Measurements from ENCODE around the gene YTHDF1.

The YTHDF1 gene

DNA sequence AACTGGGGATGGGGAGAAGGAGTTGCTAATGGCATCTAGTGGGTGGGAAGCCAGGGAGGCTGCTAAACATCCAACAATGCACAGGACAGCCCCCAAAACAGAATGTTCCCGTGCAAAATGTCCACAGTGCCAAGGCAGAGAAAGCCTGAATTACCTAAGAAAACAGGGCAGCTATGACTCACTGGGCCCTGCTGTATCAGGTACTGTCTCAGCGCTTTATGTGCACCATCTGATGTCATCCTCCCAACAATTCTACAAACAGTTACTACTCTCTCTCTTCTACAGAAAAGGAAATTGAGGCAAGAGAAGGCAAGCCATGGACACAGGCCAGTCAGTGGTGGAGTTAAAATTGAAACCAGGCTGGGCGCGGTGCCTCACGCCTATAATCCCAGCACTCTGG, 3.1 kb downstream of the YTHDF1 start:
- Mint-ChIP-seq H3K27me3 (no peaks in the 10 kb centered on the region), H3K36me3 (ENCODE audit: low read depth) (peaks cover 60% of the 10 kb centered on the region), H3K4me3 (peak overlapping the region; percentile 17), H3K27ac (no peak overlapping the region), H3K4me1 (ENCODE audit: low read depth) (peaks cover 57% of the 10 kb centered on the region), H3K9me3 (no peaks in the 10 kb centered on the region)

- H3K27ac Mint-ChIP-seq: no peak overlapping the region
- peaks cover 57% of the 10 kb centered on the region for H3K4me1 Mint-ChIP-seq (ENCODE audit: low read depth)
- H3K9me3 Mint-ChIP-seq: no peaks in the 10 kb centered on the region
- H3K4me3 Mint-ChIP-seq: no peak overlapping the region
- no peaks in the 10 kb centered on the region for H3K27me3 Mint-ChIP-seq
- H3K36me3 Mint-ChIP-seq (ENCODE audit: low read depth): peaks cover 64% of the 10 kb centered on the region
Measured at GRCh38 chr20:63212393-63212730, 3.6 kb downstream of the YTHDF1 start.

DNA sequence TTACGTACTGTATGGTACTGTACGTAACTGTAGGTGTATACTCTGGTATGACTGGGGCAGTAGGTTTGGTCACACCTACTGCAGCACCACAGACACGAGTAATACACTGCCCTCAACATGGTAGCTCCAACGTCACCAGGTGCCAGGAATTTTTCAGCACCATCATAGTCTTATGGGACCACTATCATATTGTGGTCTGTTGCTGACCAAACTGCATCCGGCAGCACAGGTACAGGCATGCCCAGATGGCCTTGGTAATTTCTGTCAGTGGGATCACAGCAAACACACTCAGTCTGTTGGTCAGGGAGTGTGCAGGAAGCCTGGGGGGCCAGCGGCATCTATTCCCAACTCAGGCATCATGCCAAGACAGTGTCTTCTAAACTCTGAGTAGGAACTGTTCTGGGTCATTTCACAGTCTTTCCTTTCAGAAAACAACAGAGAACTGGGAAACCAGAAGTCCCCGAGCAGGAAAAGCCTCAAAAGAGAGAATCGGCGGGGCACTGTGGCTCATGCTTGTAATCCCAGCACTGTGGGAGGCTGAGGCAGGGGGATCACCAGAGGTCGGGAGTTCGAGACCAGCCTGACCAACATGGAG, 5.8 kb downstream of the YTHDF1 start:
- no peaks in the 10 kb centered on the region for H3K9me3 Mint-ChIP-seq
- H3K4me1 Mint-ChIP-seq (ENCODE audit: low read depth): peaks cover 53% of the 10 kb centered on the region

DNA sequence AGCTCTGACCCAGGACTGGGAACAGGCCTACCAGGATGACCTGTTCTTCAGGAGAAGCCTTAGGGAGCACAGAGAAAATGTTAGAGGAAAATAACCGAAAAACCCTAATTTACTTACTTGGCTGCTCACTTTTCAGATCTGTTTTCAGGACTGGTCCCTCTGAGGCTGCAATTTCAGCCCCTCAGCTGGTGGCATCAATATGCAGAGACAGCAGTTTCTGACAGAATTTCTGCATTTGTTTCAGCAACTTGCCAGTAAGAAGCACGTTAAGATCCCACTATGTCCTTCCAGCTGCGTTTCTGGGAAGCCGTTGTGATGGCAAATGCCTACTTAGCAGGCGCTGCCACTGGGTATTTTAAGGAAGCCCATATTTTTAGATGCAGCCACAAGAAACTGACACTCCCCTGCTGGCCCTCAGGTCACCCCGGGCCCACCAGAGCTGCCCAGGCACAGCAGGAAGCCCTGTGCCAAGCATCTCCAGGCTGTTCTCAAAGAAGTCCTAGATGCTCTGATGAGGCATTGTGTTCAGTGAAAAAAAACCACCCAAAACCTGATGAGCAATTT, 7.5 kb downstream of the YTHDF1 start:
- H3K9me3 Mint-ChIP-seq: no peaks in the 10 kb centered on the region
- H3K27me3 Mint-ChIP-seq: no peaks in the 10 kb centered on the region
- H3K4me3 Mint-ChIP-seq: no peak overlapping the region
- H3K27ac Mint-ChIP-seq: peak overlapping the region; percentile 45
- H3K36me3 Mint-ChIP-seq (ENCODE audit: low read depth): peaks cover 69% of the 10 kb centered on the region
- peaks cover 36% of the 10 kb centered on the region for H3K4me1 Mint-ChIP-seq (ENCODE audit: low read depth)

More for the DNA sequence above, 5.8 kb downstream of the YTHDF1 start:
- peaks cover 75% of the 10 kb centered on the region for H3K36me3 Mint-ChIP-seq (ENCODE audit: low read depth)
- H3K4me3 Mint-ChIP-seq: no peak overlapping the region
- no peaks in the 10 kb centered on the region for H3K27me3 Mint-ChIP-seq
- no peak overlapping the region for H3K27ac Mint-ChIP-seq

GRCh38 chr20:63206878-63207277, 9.1 kb downstream of the YTHDF1 start:
- Mint-ChIP-seq H3K4me1 (ENCODE audit: low read depth) (peaks cover 21% of the 10 kb centered on the region), H3K27me3 (no peaks in the 10 kb centered on the region), H3K4me3 (no peak overlapping the region), H3K9me3 (no peaks in the 10 kb centered on the region), H3K27ac (no peak overlapping the region), H3K36me3 (ENCODE audit: low read depth) (peaks cover 62% of the 10 kb centered on the region)

GRCh38 chr20:63205896-63206295, 10.0 kb downstream of the YTHDF1 start:
- Mint-ChIP-seq H3K27me3 (no peaks in the 10 kb centered on the region), H3K4me1 (ENCODE audit: low read depth) (peaks cover 19% of the 10 kb centered on the region), H3K9me3 (no peaks in the 10 kb centered on the region), H3K36me3 (ENCODE audit: low read depth) (peaks cover 62% of the 10 kb centered on the region), H3K27ac (no peak overlapping the region), H3K4me3 (no peak overlapping the region)

DNA sequence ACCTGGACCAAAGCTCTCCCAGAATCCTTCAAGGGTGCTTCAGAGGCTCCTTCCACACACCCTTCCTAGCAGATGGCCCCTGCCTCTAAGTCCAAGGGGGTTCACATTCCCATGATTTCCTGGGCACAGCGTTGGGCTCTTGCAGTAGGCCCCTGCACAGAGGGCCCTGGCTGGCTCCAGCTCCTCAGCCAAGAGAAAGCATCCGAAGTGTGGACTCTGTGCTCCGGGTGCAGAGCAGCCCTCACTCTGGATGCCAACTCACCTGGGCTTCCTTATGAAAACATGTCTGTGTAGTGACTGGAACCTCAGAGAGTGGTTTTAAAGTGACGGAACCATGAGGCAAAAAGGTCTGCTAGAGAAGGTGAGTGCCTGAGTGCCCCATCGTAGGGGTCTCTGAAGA, 11.6 kb downstream of the YTHDF1 start:
- H3K4me3 Mint-ChIP-seq: no peak overlapping the region
- peaks cover 59% of the 10 kb centered on the region for H3K36me3 Mint-ChIP-seq (ENCODE audit: low read depth)

GRCh38 chr20:63202811-63203526, 13.0 kb downstream of the YTHDF1 start:
- H3K27me3 Mint-ChIP-seq: no peaks in the 10 kb centered on the region
- H3K36me3 Mint-ChIP-seq (ENCODE audit: low read depth): peaks cover 60% of the 10 kb centered on the region
- H3K9me3 Mint-ChIP-seq: no peaks in the 10 kb centered on the region
- H3K4me1 Mint-ChIP-seq (ENCODE audit: low read depth): peaks cover 27% of the 10 kb centered on the region
- no peak overlapping the region for H3K4me3 Mint-ChIP-seq
- no peak overlapping the region for H3K27ac Mint-ChIP-seq

More for the DNA sequence above, 11.6 kb downstream of the YTHDF1 start:
- Mint-ChIP-seq H3K27ac (no peak overlapping the region), H3K4me1 (ENCODE audit: low read depth) (peaks cover 15% of the 10 kb centered on the region), H3K9me3 (no peaks in the 10 kb centered on the region), H3K27me3 (no peaks in the 10 kb centered on the region)

- no peak overlapping the region for H3K27ac Mint-ChIP-seq
- no peaks in the 10 kb centered on the region for H3K27me3 Mint-ChIP-seq
- no peaks in the 10 kb centered on the region for H3K9me3 Mint-ChIP-seq
- H3K4me1 Mint-ChIP-seq (ENCODE audit: low read depth): peaks cover 27% of the 10 kb centered on the region
- no peak overlapping the region for H3K4me3 Mint-ChIP-seq
- H3K36me3 Mint-ChIP-seq (ENCODE audit: low read depth): peaks cover 59% of the 10 kb centered on the region
Measured at GRCh38 chr20:63202021-63202420, 13.9 kb downstream of the YTHDF1 start.

DNA sequence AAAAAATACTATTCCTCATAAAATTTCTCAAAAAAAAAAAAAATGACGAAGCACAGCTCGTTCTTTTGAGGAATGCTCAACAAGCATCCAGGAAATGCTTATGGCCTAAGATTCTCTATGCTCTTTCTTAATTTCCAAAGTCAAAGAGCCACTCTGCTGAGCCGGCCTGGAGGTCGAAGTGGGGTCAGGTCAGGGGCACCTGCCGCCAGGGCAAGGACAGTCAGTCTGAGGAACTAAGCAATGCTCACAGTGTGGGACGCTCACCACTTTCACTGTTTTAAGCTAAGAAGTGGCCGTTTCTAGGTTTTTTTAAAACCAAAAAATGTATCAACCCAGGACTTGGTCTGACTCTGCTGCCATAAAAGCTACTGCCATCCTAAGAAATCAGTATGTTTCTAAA, 17.3 kb downstream of the YTHDF1 start:
- Mint-ChIP-seq H3K36me3 (ENCODE audit: low read depth) (peaks cover 62% of the 10 kb centered on the region), H3K9me3 (no peaks in the 10 kb centered on the region), H3K27me3 (no peaks in the 10 kb centered on the region), H3K27ac (no peak overlapping the region), H3K4me3 (no peak overlapping the region), H3K4me1 (ENCODE audit: low read depth) (peaks cover 26% of the 10 kb centered on the region)

DNA sequence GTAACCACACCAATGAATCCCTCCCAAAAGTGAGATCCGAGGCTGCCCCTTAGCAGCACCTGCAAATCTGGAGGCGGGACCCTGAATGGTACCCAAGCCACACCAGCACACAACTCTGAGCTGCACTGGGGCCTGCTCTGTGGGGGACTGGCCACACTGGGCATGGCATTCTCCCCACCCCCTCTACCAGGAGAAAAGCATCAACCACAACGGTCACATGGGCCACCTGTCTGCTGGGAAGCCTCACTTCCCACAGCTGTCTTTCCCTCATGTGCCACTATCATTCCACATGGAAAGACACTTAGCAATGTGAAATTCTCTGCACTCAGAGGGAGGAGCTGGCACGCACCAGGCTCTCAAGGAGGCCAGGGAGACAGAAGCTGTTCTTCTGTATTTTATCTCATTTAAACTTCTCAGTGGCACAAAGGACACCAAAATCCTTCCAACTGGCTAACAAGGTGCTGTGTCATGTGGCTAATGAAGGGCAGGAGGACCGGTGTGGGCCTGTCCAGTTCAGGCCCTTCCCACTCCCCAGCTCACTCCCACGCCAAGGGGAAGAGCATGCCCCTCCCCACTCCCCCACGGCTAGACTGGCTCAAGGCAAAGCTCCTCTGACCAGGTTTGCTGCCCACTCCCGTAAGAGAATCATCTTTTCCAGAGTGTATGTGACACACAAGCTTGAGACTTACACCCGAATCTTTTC, 19.0 kb downstream of the YTHDF1 start:
- H3K9me3 Mint-ChIP-seq: no peaks in the 10 kb centered on the region
- peaks cover 26% of the 10 kb centered on the region for H3K4me1 Mint-ChIP-seq (ENCODE audit: low read depth)
- no peak overlapping the region for H3K27ac Mint-ChIP-seq
- H3K27me3 Mint-ChIP-seq: no peaks in the 10 kb centered on the region
- H3K36me3 Mint-ChIP-seq (ENCODE audit: low read depth): peaks cover 53% of the 10 kb centered on the region
- no peak overlapping the region for H3K4me3 Mint-ChIP-seq

DNA sequence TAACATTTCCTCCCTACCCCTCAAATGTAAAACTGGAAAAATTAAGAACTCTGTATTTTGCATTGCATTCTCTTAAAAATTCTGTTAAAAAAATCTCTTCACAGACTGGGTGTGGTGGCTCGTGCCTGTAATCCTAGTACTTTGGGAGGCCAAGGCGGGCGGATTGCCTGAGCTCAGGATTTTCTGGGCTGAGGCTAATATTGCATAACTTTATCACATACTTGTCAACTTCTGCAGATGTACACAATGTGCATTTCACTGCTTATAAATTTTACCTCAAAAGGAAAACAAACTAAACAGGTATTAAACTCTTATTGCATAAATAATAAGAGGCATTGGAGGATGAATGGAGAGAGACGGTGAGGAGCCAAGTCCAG, 21.1 kb downstream of the YTHDF1 start:
- peaks cover 44% of the 10 kb centered on the region for H3K36me3 Mint-ChIP-seq (ENCODE audit: low read depth)
- H3K4me3 Mint-ChIP-seq: no peak overlapping the region
- H3K9me3 Mint-ChIP-seq: no peaks in the 10 kb centered on the region
- H3K27ac Mint-ChIP-seq: no peak overlapping the region
- no peaks in the 10 kb centered on the region for H3K27me3 Mint-ChIP-seq
- H3K4me1 Mint-ChIP-seq (ENCODE audit: low read depth): peaks cover 20% of the 10 kb centered on the region

GRCh38 chr20:63194007-63194796, 21.7 kb downstream of the YTHDF1 start:
- no peak overlapping the region for H3K4me3 Mint-ChIP-seq
- H3K27me3 Mint-ChIP-seq: no peaks in the 10 kb centered on the region
- no peak overlapping the region for H3K27ac Mint-ChIP-seq
- no peaks in the 10 kb centered on the region for H3K9me3 Mint-ChIP-seq
- H3K4me1 Mint-ChIP-seq (ENCODE audit: low read depth): peaks cover 14% of the 10 kb centered on the region
- peaks cover 39% of the 10 kb centered on the region for H3K36me3 Mint-ChIP-seq (ENCODE audit: low read depth)

DNA sequence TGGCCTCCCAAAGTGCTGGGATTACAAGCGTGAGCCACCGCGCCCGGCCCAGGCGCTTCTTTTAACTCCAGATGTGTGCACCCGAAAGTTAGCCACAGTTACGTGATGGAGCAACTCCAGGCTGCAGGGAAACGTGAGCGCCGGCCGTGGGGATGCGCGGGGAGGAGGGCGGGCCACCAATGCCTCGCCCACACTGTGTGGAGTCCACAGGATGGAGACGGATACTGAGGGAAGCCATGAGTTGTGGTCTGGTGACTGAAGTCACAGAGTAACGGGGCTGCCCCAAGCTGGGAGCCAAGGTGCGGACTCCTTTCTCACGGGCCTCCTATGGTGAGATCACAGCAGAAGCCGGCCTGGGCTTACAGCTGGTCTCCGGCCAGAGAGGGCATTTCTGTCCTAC, 23.2 kb downstream of the YTHDF1 start:
- H3K4me3 Mint-ChIP-seq: no peak overlapping the region

GRCh38 chr20:63191400-63191799, 24.5 kb downstream of the YTHDF1 start:
- peaks cover 2% of the 10 kb centered on the region for H3K4me1 Mint-ChIP-seq (ENCODE audit: low read depth)
- H3K27ac Mint-ChIP-seq: no peak overlapping the region
- H3K4me3 Mint-ChIP-seq: no peak overlapping the region
- no peaks in the 10 kb centered on the region for H3K27me3 Mint-ChIP-seq
- peaks cover 21% of the 10 kb centered on the region for H3K36me3 Mint-ChIP-seq (ENCODE audit: low read depth)
- no peaks in the 10 kb centered on the region for H3K9me3 Mint-ChIP-seq

More for the DNA sequence above, 23.2 kb downstream of the YTHDF1 start:
- H3K9me3 Mint-ChIP-seq: no peaks in the 10 kb centered on the region
- peaks cover 29% of the 10 kb centered on the region for H3K36me3 Mint-ChIP-seq (ENCODE audit: low read depth)
- H3K27ac Mint-ChIP-seq: no peak overlapping the region
- peaks cover 4% of the 10 kb centered on the region for H3K4me1 Mint-ChIP-seq (ENCODE audit: low read depth)
- no peaks in the 10 kb centered on the region for H3K27me3 Mint-ChIP-seq

Measured in stimulated activated naive CD8-positive, alpha-beta T cell treated with anti-CD3 and anti-CD28 coated beads, Interleukin-15, Interleukin-2, amounts not matched to agents 100 ng/mL and 50 ng/mL, for 24 hours (primary cell).